Hematopoietic multipotent progenitor cell treated with erythropoietin and hydrocortisone succinate and interleukin-3 and kit ligand, for 17 days (in vitro differentiated cells): Measurements from ENCODE around the gene ALMS1.
A peak's percentile ranks its signal among the peaks of the same experiment; 100 is the strongest.
"Not testable (repeated sequence)": the region's sequence is repeated elsewhere in the genome, so short reads cannot be mapped to it uniquely, and the experiment has no call there.

Experiments
- DNase-seq: peaks from one replicate; pipeline ENCODE4 v3.0.0-alpha.2; 2015; ENCODE audit warnings: low spot score

The ALMS1 gene

DNA sequence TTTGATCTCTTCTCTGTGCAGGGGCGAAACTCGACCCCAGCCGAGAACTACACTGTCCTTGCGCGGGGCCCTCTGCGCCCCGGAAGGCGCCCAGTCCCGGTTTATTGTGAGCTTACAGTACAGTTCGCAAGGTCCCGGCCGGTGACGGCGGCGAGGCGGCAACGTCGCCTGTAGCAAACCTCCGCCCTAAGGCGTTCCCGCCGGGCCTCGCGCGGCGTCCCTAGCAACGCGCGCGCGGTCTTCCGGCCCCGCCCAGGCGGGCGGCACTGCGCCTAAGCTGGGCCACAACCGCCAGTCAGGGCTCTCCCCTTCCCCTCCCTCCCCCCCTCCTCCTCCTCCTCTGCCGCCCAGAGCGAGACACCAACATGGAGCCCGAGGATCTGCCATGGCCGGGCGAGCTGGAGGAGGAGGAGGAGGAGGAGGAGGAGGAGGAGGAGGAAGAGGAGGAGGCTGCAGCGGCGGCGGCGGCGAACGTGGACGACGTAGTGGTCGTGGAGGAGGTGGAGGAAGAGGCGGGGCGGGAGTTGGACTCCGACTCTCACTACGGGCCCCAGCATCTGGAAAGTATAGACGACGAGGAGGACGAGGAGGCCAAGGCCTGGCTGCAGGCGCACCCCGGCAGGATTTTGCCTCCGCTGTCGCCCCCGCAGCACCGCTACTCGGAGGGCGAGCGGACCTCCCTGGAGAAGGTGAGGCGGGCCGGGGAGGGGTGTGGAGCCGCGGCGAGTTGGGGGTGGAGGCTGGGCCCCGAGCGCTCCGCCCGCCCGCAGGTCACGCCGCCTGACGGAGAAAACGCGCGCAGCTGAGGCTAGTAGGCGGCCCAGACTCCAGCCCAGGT is at the start of gene ALMS1:
ALMS1 (plus strand) TSS at position 333 of the 838 bp plus-strand sequence; CDS start at position 366, 33 bp downstream.
- peak; percentile 83 for DNase-seq

DNA sequence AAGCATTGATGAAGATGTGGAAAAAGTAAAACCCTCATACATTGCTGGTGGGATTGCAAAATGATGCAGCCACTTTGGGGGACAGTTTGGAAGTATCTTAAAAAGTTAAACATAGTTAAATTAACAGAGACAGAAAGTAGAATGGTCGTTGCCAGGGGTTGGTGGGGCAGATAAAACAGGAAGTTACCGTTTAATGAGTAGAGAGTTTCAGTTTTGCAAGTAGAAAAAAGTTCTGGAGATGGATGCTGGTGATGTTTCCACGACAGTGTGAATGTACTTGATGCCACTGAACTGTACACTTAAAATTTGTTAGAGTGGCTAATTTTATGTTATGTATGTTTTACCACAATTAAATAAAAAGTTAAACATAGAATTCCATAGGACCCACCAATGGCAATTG is 47.8 kb upstream of the ALMS1 start:
- no peak for DNase-seq

GRCh38 chr2:73339201-73339600 is 46.4 kb upstream of the ALMS1 start:
- no peak for DNase-seq

DNA sequence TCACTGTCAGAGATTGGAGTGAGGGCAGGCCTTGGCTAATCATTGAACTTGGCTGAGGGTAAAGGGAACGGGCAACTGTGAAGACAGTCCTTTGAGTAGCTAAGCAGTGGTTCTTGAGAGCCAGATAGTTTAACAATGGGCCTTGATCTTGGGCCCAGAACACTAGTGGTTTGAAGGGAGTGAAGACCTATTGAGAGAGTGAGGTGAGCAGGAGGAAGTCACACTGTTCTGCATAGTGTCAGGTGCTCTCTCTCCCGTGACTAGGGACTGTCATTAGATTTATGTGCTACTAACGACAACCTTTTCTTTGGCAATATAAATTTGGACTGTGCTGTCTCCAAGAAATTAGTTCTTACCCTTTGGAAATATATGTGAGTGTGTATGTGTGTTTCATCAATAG is 44.6 kb upstream of the ALMS1 start:
- no peak for DNase-seq

- no peak for DNase-seq
Measured at GRCh38 chr2:73343992-73344391, 41.6 kb upstream of the ALMS1 start.

DNA sequence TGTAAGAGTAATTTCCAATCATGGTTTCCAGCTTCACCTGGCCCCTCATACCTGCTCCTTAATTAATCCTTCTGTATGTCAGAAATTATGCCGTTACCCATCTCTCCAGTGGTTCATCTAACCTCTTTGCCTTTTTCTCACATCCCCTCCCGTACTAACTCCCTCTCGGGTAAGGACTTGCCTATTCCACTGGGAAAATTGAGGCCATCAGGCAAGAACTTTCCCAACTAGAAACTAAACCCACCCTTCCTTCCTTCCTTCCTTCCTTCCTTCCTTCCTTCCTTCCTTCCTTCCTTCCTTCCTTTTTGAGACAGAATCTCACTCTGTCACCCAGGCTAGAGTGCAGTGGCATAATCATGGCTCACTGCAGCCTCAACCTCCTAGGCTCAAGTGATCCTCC is 40.9 kb upstream of the ALMS1 start:
- DNase-seq, result not testable (repeated sequence)

DNA sequence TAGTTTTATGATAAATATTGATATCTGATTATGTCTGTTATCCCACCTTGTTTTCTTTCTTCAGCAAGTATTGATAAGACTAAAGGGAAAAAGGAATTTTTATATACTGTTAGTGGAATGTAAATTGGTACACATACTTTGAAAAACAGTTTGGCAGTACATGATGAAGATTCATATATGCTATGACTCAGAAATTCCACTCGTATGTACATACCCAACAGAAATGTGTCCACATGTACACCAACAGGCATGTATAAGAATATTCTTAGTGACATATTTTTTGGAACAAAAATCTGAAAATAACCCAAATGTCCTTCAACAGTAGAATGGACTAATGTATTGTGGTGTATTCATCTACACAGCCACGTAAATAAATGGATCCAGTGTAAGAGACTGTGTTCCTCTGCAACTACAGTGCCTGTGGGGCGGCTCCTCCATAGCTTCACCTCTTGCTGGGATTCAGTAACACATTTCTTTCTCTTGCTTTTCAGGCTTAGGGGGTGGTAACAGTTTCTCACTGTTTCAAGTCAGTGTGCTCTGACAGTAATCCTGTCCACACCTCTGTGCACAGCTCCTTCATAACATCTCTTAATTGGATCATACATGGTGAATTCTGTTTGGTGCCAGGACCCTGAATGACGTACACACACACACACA is 35.5 kb upstream of the ALMS1 start:
- DNase-seq, result no peak

DNA sequence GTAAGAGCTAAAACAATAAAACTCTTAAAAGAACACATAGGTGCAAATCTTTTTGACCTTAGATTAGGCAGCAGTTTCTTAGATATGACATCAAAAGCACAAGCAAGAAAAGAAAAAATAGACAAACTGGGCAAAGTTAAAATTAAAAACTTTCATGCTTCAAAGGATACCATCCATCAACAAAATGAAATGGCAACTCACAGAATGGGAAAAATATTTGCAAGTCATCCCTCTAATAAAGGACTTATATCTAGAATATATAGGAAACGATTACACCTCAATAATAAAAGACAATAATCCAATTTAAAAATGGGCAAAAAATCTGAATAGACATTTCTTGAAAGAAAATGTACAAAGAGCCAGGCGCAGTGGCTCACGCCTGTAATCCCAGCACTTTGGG is 29.5 kb upstream of the ALMS1 start:
- no peak for DNase-seq

DNA sequence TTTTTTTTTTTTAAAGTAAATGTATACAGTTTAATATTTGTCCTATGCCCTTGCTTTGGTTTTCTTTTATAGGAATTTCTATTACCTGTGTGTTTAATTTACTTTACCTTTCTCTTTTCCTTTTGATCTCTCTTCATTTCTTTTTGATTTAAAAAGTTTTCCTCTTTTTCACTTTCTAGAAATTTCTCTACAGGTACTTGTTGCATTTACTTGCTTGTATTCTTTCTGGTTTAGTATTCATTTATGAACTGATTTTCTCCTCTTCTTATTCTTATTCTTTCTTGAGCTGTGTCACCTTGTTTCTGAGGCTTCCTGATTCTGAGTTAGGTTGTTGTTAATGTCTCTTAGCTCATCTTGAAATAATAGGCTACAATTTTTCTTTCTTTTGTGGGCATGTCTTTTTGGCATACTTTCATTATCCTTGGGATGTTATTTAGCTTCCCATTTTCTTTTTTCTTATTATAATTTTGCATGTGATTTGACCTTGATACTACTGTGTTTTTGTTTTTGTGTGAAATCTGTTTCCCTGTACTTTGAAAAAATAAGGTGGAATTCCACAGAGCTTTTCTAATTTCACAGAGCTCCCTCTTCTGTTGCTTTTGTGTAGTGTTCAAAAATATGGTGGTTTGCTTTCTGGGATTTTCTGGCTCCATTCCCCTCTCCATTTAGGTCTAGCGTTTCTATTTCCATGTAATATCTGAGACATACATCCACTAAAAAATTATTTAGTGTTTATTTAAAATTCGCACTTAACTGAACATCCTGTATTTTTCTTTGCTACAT is 25.5 kb upstream of the ALMS1 start:
- no peak for DNase-seq

- DNase-seq, result no peak
Measured at GRCh38 chr2:73366060-73366459, 19.6 kb upstream of the ALMS1 start.

DNA sequence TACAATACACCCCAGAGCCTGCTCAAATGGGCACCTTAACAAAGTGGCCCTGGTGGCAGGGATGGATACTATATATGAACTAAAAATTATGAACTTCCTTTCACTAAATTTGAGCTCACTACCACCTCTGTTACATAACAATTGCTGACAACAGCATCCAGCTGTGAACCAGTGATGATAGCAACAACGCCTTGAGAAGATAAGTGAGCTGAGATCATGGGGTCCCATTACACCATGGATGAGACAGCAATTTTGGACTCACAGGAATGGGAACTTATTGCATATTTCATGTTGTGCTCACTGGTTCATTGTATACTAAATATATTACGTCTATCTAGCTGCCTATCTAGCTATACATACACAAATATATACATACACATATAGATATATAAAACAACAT is 16.9 kb upstream of the ALMS1 start:
- no peak for DNase-seq

DNA sequence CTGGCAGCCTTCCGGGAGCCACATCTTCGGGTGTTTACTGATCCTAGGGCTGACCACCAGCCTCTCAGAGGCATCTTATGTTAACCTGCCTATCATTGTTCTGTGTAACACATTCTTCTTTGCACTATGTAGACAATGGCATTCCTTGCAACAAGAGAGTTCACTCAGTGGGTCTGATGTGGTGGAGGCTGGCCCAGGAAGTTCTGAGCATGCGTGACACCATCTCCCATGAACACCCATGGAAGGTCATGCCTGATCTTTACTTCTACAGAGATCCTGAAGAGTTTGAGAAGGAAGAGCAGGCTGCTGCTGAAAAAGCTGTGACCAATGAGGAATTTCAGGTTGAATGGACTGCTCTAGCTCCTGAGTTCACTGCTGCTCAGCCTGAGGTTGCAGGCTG is 15.3 kb upstream of the ALMS1 start:
- no peak for DNase-seq

DNA sequence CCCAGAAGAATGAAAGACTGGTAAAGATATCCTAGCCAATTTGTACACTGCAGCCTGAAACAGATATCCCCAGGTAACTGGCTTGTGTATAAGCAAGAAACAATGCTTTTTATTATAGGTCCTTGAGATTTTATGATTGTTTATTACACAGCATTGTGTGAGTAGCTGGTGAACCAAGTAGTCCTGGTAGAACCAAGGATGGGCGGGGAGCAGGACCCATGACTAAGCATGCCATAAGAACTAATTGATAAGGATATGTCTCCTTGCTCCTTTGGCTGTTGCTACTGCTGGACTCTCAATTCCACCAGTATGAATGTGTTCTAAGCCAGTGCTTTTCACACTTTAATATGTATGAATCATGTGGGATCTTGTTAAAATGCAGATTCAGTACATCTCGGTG is 12.3 kb upstream of the ALMS1 start:
- peak; percentile 56 for DNase-seq

DNA sequence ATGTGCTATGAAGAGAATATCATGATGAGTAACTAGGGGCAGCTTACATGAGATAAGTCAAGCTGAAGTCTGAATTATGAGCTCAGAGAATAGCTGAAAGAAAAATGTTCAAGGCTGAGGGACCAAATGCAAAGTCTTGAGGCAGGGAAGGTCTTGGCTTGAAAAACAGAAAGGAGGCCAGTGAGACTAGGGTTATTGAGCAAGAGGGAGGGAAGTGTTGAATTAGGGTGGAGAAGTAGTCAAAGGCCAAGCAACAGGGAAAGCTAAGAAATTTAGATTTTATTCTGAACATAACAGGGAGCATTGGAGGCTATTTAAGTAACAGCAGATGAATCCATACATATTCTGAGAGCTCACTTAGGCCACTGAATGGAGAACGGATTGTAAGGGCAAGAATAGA is 11.4 kb upstream of the ALMS1 start:
- DNase-seq, result no peak

DNA sequence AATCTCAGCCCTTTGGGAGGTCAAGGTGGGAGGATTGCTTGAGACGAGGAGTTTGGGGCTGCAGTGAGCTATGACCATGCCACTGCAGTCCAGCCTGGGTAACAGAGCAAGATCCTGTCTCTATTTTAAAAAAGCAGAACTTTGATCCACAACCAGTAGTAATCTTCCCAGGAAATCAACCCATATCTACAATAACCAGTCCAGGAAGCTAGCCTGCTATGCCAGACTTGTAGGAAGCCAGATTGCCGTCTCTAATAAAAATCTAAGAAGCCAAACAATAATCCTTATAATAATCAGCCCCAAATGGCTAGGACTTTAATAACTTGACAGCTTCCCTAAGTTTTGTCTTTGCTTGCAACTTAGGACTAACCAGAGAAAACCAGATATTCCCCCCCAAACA is 9.0 kb upstream of the ALMS1 start:
- no peak for DNase-seq

- no peak for DNase-seq
Measured at GRCh38 chr2:73383036-73383435, 2.6 kb upstream of the ALMS1 start.

DNA sequence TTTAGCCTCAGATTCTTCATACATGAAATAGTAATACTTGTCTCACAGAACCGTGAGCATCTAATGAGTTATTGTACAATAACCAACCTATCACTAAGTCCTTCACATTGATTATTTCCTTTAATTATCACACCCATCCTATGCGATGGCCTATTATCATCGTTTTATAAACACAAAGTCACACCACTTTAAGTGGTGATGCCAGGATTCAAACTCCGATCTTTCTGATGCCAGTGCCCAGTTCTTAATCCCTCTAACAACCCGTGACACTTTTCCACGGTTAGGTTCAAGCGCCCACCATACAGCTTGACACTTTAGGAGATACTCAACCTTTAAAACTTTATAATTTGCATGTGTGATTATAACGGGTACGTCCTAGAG is 523 bp upstream of the ALMS1 start:
- DNase-seq, result peak; percentile 8

DNA sequence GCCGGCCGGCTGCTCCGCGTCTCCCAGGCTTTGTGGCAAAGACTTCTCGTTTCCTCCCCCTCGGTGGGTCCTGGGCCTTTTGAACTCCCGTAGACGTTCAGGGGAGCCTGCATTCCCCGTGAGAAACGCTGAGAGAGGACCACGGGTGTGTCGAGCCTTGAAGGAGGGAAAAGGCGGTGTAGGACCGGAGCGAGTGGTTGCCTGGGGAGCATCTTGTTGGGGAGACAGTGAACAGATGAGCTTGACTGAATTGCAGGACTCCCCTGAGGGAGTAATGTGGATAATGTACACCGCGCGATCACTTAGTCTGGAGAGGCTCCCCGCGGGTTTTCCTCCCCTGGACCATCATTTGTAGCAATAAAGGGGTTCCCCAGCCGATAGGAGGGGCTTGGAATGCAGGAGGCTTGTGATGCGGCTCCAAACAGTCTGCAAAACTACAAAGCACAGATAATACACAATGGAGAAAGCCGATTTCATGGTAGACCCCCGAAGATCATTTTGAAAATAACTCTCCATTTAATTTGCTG is 769 bp downstream of the ALMS1 start:
- no peak for DNase-seq

DNA sequence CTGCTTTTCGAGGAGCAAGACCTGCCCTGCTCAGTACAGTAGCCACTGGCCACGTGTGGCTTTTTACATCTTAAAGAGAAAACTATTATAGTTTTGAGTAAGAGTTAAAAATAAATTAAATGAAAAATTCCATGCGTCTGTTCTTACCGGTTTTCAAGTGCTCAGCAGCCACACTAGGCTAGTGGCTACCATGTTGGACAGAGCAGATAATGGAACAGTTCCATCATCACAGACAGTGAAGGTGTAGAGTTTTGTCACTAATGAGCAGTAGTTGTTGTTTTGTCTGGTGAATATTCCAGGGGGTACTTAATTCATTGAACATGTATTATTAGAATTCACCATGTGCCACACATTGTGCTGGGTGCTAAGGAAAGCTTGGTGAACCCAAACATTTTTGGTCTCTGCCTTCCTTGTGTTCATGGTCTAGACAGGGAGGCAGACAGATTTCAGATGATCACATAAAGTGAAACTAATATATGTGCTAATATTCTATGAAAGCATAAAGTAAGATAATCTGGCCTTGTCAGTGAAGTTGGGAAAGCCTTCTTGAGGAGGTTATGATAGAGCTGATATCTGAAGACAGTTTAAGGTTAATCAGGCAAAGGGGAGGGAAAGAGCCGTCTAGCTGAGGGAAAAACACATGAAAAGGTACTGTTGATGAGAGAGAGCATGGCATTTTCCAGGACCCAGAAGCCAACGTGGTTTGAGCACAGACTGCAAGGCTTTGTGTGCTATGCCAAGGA is 1.4 kb downstream of the ALMS1 start:
- peak; percentile 5 for DNase-seq

GRCh38 chr2:73402386-73403103 is 16.9 kb downstream of the ALMS1 start:
- no peak for DNase-seq

DNA sequence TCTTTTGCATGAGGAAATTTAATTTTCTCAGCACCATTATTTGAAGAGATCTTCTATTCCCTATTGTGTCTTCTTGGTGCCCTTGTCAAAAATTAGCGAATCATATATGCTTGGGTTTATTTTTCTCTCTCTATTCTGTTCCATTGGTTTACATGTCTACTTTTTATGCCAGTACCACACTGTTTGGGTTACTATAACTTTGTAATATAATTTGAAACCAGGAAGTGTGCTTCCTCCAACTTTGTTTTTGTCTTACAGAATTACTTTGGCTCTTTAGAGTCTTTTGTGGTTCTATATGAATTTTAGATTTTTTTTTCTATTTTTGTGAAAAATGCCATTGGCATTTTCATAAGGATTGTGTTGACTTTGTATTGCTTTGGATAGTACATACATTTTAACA is 17.6 kb downstream of the ALMS1 start:
- DNase-seq, result no peak
